HEK293 (cell line): Measurements from ENCODE around the gene TRAF2.

Experiments used
- CTCF ChIA-PET: fragments of 350-600 bp; formaldehyde crosslinking; extraction: SDS; loops from one replicate; lab custom pipeline; 2021; ENCODE audit warnings: antibody characterized with exemption; lab: Yijun Ruan, JAX
- POLR2A ChIA-PET: fragments of 300-600 bp; formaldehyde crosslinking; extraction: SDS; loops from one replicate; lab custom pipeline; 2020; ENCODE audit warnings: antibody characterized with exemption, inconsistent platforms; lab: Yijun Ruan, JAX
- H3K27ac ChIP-seq: fragments of 200-500 bp; sonication (Bioruptor generic); 2 replicates; pipeline ENCODE4 v1.5.1; 2014; ENCODE audit warnings: low read depth, low read length, control low read depth, inconsistent platforms; ENCODE audit errors: extremely low read depth
- H3K36me3 ChIP-seq, 2 experiments: fragments of 200-500 bp in 1 of 2; sonication (Bioruptor generic) in 1 of 2; 1 replicate in 1 of 2; 2 replicates in 1 of 2; pipeline ENCODE4 v1.5.1; 2014 to 2017; ENCODE audit warnings: inconsistent platforms in 2 of 2, low read length in 2 of 2; ENCODE audit not compliant: control insufficient read depth in 2 of 2, insufficient read depth in 1 of 2
- H3K4me1 ChIP-seq: fragments of 200-500 bp; sonication (Bioruptor generic); 2 replicates; pipeline ENCODE4 v1.5.1; 2014; ENCODE audit warnings: mild to moderate bottlenecking, low read length, inconsistent platforms; ENCODE audit not compliant: control insufficient read depth, insufficient read depth
- H3K4me3 ChIP-seq: 2 replicates; pipeline ENCODE4 v1.5.1; 2011; ENCODE audit warnings: low read depth, mild to moderate bottlenecking, control low read depth, low read length, moderate library complexity
- H3K9me3 ChIP-seq: fragments of 200-500 bp; sonication (Bioruptor generic); 2 replicates; pipeline ENCODE4 v1.5.1; 2014; ENCODE audit warnings: low read depth, low read length, inconsistent platforms; ENCODE audit not compliant: control insufficient read depth, insufficient read depth
- GLIS1 ChIP-seq: fragments of 450-650 bp; formaldehyde crosslinking; IDR thresholded peaks from 2 replicates; pipeline ENCODE4 v1.5.1; 2016; ENCODE audit warnings: missing biosample characterization, missing genetic modification characterization
- MZF1 ChIP-seq: fragments of 450-650 bp; formaldehyde crosslinking; IDR thresholded peaks from 2 replicates; pipeline ENCODE4 v1.5.1; 2017; ENCODE audit warnings: missing biosample characterization, missing genetic modification characterization, borderline replicate concordance
- TSHZ1 ChIP-seq: fragments of 450-650 bp; formaldehyde crosslinking; IDR thresholded peaks from 2 replicates; pipeline ENCODE4 v1.5.1; 2016; ENCODE audit warnings: missing biosample characterization, missing genetic modification characterization, borderline replicate concordance
- ZBTB10 ChIP-seq: fragments of 450-650 bp; formaldehyde crosslinking; IDR thresholded peaks from 2 replicates; pipeline ENCODE4 v1.5.1; 2016; ENCODE audit warnings: missing biosample characterization, missing genetic modification characterization
- ZBTB21 ChIP-seq: fragments of 450-650 bp; formaldehyde crosslinking; IDR thresholded peaks from 2 replicates; pipeline ENCODE4 v1.5.1; 2017; ENCODE audit warnings: missing biosample characterization, missing genetic modification characterization
- ZFP69B ChIP-seq: fragments of 450-650 bp; formaldehyde crosslinking; IDR thresholded peaks from 2 replicates; pipeline ENCODE4 v1.5.1; 2016; ENCODE audit warnings: missing biosample characterization, missing genetic modification characterization
- ZIC2 ChIP-seq: fragments of 450-650 bp; formaldehyde crosslinking; IDR thresholded peaks from 2 replicates; pipeline ENCODE4 v1.5.1; 2016; ENCODE audit warnings: missing biosample characterization, missing genetic modification characterization
- ZNF112 ChIP-seq: fragments of 450-650 bp; formaldehyde crosslinking; IDR thresholded peaks from 2 replicates; pipeline ENCODE4 v1.5.0; 2017; ENCODE audit warnings: missing biosample characterization, missing genetic modification characterization
- ZNF350 ChIP-seq: fragments of 450-650 bp; formaldehyde crosslinking; IDR thresholded peaks from 2 replicates; pipeline ENCODE4 v1.5.0; 2017; ENCODE audit warnings: missing biosample characterization, mild to moderate bottlenecking, missing genetic modification characterization
- ZNF37A ChIP-seq: fragments of 450-650 bp; IDR thresholded peaks from 2 replicates; pipeline ENCODE4 v1.5.1; 2018; ENCODE audit warnings: missing biosample characterization, missing genetic modification characterization
- ZNF600 ChIP-seq: fragments of 450-650 bp; formaldehyde crosslinking; IDR thresholded peaks from 2 replicates; pipeline ENCODE4 v1.5.1; 2016; ENCODE audit warnings: missing biosample characterization, missing genetic modification characterization

TRAF2 gene

DNA sequence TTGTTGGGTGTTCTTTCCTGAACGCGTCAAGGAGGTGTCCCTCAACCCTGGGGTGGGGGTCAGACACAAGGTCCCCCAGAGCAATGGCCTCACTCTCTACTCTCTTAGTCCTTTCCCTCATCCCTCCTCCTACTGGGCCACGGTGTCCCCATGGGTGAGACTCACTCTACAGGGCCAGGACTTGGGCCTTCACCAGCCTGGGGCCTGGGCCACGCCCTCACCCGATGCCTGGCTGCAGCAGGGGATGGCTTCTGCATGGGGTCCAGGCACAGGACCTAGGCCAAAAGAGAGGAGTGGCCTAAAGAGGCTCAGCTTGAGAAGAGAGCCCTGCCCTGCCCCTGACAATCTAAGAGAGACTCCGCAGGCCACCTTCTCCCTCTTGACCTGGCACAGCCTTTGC is 71.6 kb downstream of the TRAF2 start (continued):
- TF ChIP-seq TSHZ1 (tag by site-specific recombination), result no peak

GRCh38 chr9:136958473-136958872 is 72.2 kb downstream of the TRAF2 start:
- ChIA-PET POLR2A (no interaction called here), CTCF (interaction anchor here (0.6 kb wide), 1 partner anchor 13 kb away, joined by 5 read pairs; the partner anchor contains the start of gene C8G)
- H3K27ac ChIP-seq, result no peak overlapping the region
- no peaks in the 10 kb centered on the region for H3K9me3 ChIP-seq
- H3K4me1 ChIP-seq, result no peaks in the 10 kb centered on the region
- TF ChIP-seq ZBTB10 (tag by site-specific recombination) (no peak), ZNF600 (tag by site-specific recombination) (0 out of 2 replicates have a peak, but pooled peaks have one; percentile 49), ZFP69B (tag by site-specific recombination) (no peak), ZNF112 (tag by site-specific recombination) (no peak), ZNF350 (tag by site-specific recombination) (no peak)
- no peaks in the 10 kb centered on the region for H3K36me3 ChIP-seq
- no peak overlapping the region for H3K4me3 ChIP-seq

GRCh38 chr9:136958898-136959850 is 72.9 kb downstream of the TRAF2 start:
- H3K4me1 ChIP-seq, result no peaks in the 10 kb centered on the region
- TF ChIP-seq ZIC2 (tag by site-specific recombination) (peak; percentile 92), ZBTB21 (tag by site-specific recombination) (no peak)
- TF ChIP-seq, all 188 proteins: peak for 1
- ChIA-PET POLR2A (no interaction called here), CTCF (interaction anchor here (0.6 to 1.1 kb wide), 2 partner anchors 70 to 302 kb away, joined by 3 to 4 read pairs; no protein-coding TSS in a partner anchor)
- no peaks in the 10 kb centered on the region for H3K36me3 ChIP-seq
- no peaks in the 10 kb centered on the region for H3K9me3 ChIP-seq
- no peak overlapping the region for H3K4me3 ChIP-seq
- no peak overlapping the region for H3K27ac ChIP-seq

GRCh38 chr9:136960212-136960937 is 74.1 kb downstream of the TRAF2 start:
- CTCF ChIA-PET, result interaction anchor here (0.6 to 1.1 kb wide), 2 partner anchors 68 to 301 kb away, joined by 3 to 4 read pairs; no protein-coding TSS in a partner anchor
- H3K4me1 ChIP-seq, result no peaks in the 10 kb centered on the region
- POLR2A ChIA-PET, result interaction anchor here (0.5 to 0.6 kb wide), 3 partner anchors 28 to 228 kb away, joined by 3 to 4 read pairs (median 3); no protein-coding TSS in a partner anchor
- no peak for TF ChIP-seq GLIS1
- TF ChIP-seq MZF1 (tag by site-specific recombination), result no peak
- no peak for TF ChIP-seq ZNF37A (tag by site-specific recombination)
- TF ChIP-seq, all 188 proteins: peak for 0
- no peaks in the 10 kb centered on the region for H3K9me3 ChIP-seq
- no peak overlapping the region for H3K27ac ChIP-seq
- H3K36me3 ChIP-seq, result no peaks in the 10 kb centered on the region
- no peak overlapping the region for H3K4me3 ChIP-seq
